G401 (cell line): Measurements from ENCODE around the gene CREB3L1. TPM values are rescaled to one million over a fixed set of nuclear protein-coding genes. Genes with fewer than 3 reads are reported as not detected.

Experiments used
- DNase-seq: peaks from one replicate; pipeline ENCODE4 v3.0.0-alpha.2; 2015; ENCODE audit warnings: low spot score
- in situ Hi-C: cut with HindIII; loops from 2 replicates; pipeline ENCODE4 v1.10.0; 2016; ENCODE audit warnings: low sequenced_read_pairs, mixed read lengths
- total RNA-seq: library from RNA; depleted of rRNA; stranded (reverse); fragments of >200 nt; shearing (Covaris generic); gene quantifications from 2 replicates; pipeline ENCODE4 v1.2.3, GENCODE V29; 2014

Gene CREB3L1
- total RNA-seq, 1 experiment from 2014 or later: 2.4 TPM

DNA sequence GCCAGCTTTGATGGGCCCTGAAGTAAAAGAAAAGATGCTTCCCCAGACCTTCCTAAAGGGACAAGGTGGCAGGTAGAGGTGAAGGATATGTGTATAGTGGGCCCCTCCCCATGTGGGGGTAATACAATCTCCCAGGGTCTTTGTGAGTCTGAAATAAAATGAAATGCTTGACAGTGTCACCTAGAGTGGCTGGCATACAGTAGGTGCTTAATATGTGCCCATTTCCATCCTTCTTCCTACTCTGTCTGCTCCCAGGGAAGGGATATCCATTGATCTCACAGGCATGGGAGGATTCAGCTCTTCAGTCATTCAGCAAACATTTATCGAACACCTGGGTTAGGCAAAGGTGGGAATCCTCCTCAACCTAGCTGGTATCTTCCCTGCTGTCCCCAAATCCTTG, 6.1 kb upstream of the CREB3L1 start:
- no peak for DNase-seq
- in situ Hi-C loops: no loop called here

DNA sequence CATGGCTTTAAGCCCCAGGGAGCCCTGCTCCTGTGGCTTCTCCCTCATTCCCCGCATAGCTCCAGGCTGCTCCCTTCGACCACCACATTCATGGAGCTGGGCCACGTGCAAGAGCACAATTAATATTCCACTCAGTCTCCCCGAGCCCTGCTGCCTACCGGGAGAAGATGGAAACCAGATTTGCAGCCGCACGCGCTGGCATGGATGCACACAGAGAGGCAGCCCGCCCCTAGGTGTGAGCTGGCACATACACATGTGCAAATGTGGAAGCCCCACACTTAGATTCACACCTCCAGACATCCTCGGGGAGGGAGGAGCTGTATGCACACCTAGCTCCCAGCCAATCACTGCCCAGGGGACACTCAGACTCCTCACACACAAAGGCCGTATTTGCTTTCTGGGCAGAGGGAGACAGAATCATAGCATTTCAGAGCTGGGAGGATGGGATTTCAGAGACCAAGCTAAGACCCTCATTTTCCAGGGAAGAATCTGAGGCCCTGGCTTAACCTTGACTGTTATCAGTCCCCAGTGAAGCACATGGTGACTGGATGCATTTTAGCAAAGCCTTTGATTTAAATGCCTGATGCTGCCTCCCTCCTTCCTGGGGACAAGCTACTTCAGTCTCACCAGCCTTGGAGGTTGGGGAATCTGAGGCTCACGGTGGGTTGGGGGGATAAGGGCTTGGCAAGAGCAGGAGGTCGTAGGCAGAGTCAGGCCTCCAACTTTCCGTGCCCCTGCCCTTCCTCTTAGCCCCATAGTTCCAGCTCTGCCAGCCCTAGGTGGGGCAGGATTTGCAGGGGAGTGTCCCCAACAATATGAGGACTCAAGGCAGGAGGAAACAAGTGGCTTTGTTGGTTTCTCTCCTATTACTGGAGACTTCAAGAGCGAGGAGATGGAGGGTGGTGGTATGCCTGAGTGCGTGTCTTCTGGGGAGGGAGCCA, 5.3 kb upstream of the CREB3L1 start:
- no peak for DNase-seq
- in situ Hi-C loops: no loop called here

GRCh38 chr11:46272816-46273427, 4.5 kb upstream of the CREB3L1 start:
- in situ Hi-C loops: no loop called here
- DNase-seq: no peak

DNA sequence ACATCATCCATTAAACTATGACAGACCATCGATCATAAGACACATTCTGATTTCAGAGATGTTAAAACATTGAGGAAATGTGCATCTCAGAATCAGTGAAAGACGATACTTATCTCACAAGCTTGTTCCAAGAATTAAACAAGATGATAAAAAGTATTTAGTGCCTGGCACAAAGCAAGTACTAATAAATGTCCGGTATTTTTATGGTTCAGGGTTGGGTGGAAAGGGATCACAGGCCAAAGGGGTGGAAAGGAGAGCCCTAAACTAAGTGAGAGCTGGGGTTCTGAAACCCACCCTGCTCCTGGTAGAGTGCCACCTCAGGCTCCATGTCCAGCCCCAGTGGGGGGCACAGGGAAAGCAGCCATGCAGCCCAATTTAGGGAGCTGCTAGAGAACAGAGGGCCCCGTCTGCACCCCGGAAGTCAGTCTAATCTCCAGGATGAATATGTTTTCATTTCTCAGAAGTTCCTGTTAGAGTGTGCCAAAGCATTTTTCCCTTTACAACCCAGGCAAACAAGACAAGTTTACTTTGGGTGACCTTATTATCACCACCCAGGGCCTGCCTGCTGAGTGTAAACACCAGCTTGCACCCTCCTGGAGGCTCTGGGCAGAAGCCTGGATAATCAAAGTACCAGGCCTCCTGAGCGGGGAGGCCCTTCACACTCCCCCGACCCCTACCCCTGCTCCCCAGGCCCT, 3.8 kb upstream of the CREB3L1 start:
- in situ Hi-C loops: no loop called here

DNA sequence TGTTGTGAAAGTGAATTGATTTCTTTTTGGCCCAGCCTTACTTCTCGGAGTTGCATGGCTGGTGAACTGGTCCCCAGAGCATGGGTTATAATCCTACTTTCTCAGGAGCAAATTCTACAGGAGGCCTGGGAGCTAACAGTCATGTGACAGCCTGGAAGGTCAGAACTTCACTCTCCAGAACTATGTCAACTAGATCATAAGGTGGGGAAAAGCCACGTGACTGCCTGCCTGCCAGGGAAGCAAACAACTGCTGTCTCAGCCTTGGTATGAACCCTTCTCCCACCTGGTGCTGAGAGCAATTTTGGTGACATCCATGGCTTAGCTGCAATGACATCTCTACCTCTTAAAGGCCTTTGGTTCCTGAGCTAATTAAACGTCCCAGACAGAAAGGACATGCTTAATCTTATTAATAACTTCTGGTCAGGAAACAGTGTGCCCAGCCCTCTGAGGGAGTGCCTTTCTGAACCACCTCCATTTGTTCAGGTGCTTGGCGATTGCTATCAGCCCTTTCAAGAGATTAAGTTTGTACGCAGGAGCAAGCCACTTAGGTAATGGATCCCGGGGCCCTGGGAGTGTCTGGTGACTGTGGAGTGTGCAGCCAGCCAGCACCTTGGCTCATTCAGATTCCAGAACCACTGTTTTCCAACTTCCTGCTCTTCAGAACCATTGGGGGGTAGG, 1.4 kb upstream of the CREB3L1 start:
- DNase-seq: no peak
- in situ Hi-C loops: no loop called here

More for the DNA sequence above, 3.8 kb upstream of the CREB3L1 start:
- DNase-seq: no peak

DNA sequence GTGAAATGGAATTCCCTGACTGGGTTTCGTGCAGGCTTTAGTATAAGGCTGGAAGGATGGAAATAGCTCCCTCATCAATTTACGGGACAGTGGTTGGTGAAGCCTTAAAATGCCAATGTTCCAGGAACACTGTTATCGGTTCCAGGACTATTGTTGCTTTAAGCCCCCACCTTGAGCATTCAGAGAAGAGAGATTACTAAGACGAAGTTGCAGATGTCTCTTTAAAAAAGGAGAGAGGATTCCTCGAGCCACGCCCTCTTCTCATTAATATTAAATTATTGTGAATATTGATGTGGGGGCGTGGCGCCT, 195 bp upstream of the CREB3L1 start:
- DNase-seq: no peak
- in situ Hi-C loops: no loop called here

DNA sequence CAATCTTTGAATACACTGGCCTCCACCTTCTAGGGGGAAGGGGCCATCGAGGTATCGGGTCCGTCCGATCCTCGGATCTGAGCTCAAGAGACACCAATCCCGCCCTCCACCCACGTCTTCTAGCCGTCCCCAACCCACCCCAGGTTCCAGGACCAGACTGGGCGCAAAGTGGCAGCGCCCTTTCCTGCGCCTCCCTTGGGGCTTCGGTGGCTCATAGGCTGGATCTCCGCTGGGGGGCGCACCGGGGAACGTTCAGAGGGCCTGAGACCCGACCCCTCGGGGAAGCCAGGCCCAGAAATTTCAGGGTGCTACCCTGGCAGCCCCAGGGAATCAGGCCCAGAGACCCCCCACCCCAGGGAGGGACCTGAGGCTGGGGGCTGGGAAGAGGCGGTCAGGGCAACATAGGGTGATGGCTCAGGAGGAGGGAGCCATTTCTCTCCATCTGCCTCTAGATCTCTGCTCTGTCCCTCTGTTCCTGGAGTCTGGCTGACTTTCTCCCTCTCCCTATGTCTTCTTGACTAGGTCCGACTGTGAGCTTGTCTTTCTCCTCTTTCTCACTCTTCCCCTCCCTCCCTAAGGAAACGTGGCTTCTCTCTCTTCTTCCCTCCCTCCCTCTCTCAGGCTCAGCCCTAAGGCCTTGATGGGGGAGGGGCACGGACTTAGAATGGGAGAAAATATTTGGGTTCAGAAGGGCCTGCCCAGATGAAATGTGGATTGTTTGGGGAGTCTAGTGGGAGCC, 1.1 kb downstream of the CREB3L1 start:
- no peak for DNase-seq

DNA sequence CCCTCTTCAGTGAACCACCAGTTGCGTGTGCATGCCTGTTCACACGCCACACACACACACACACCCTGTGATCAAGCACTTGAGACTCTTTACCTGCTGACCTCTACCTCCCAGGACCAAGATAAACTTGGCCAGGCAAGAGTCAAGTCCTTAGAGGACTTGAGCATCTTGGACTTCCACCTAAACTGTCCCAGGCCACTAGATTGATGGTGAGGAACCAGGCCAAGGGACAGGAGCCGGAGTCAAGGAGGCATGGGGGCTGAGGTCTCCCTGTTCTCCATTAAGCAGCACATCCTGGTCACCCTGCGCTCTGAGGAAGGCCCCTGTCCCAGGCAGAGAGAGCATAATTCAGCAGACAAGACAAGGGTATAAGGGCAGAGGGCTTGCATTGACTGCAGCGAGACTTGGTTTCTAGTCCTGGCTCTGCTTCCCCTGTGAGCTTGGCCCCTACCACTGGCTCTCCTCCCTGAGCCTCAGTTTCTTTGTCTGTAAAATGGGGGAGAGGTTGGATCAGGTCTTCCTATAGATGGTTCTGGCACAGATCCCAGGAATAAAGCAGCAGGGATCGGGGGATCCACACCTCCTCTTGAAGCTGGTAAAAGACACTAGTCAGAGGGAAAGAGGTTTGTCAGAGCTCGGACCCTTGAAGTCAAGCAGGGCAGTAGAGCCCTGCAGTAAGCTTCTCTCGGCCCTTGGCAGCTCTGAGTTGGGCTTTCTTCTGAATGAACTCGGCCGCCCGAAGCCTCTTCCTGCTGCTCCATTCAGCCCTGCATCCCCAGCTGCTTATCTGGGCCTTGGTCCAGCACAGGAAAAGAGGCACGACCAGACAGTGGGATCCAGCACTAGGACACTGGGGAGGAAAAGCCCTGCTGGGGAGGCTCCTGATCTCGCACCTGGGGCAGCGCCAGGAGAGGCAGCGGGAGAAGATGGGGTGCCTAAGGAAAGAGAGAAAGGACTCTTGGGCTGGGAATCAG, 2.0 kb downstream of the CREB3L1 start:
- in situ Hi-C loops: no loop called here
- peak; percentile 70 for DNase-seq

More for the DNA sequence above, 1.1 kb downstream of the CREB3L1 start:
- in situ Hi-C loops: no loop called here

- in situ Hi-C loops: no loop called here
- no peak for DNase-seq
Observed at GRCh38 chr11:46280706-46281105, 3.2 kb downstream of the CREB3L1 start.

DNA sequence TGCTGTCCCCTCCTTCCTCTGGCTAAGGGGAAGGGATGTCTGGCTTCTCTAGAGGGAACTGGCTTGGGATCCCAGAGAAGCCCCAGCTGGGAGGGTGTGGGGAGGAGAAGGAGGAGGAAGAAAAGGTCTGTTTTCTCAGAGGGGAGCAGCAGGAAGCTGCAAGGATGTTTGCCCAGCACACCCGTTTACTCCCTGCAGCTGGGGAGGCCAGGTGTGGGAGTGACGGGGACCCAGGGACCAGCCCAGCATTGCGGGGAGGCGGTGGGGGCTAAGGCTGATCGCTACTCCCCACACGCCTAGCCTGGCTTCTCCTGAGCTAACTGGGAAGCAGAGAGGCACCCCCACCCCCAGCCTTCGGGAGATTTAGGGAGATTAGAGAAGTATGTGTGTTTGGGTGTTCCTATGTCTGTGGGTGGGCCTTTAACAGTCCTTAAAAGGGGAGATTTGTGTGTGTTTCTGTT, 3.9 kb downstream of the CREB3L1 start:
- in situ Hi-C loops: no loop called here
- DNase-seq: no peak

GRCh38 chr11:46285173-46285572, 7.7 kb downstream of the CREB3L1 start:
- in situ Hi-C loops: no loop called here
- DNase-seq: no peak

GRCh38 chr11:46285594-46286033, 8.2 kb downstream of the CREB3L1 start:
- no peak for DNase-seq
- in situ Hi-C loops: no loop called here

GRCh38 chr11:46286789-46287188, 9.3 kb downstream of the CREB3L1 start:
- in situ Hi-C loops: no loop called here
- no peak for DNase-seq

DNA sequence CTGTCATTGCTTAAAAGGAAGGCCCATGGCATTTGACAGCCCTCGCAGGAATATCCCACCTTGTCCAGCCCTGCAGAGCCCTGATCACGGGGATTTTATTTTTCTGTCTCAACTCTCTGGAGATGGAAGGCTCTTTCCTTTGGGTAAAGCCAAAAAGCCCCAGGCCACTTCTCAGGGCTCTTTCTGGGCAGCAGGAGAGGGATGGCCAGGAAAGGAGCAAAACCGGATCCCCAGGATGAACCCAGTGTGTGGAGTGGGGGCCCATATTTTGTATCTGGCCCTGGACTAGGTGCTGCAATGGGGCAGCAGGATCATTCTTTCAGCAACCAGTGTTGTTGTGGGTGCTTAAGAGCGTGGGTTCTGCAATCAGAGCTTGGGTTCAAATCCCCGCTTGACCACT, 11.0 kb downstream of the CREB3L1 start:
- in situ Hi-C loops: no loop called here
- DNase-seq: no peak

DNA sequence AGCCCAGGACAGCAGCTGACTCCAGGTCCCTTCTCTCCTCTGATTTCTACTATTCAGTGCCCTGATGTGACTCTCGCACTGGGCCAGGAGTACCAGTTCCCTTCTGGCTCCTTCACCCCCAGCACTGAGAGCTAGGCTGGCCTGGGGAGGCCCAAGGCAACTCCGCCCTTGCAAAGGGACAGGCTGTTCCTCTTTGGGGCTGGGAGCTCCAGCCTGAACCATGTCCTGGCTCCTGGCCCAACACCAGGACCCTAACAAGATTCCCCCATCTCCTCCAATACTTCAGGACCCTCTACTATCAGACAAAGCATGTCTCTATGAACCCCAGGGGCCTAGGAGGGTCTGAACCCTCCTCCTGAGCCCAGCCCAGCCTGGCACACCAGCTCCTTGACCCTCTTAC, 12.5 kb downstream of the CREB3L1 start:
- no peak for DNase-seq
- in situ Hi-C loops: no loop called here

- in situ Hi-C loops: no loop called here
- DNase-seq: no peak
Observed at GRCh38 chr11:46290598-46291309, 13.3 kb downstream of the CREB3L1 start.

GRCh38 chr11:46291441-46292150, 14.1 kb downstream of the CREB3L1 start:
- in situ Hi-C loops: no loop called here

More at GRCh38 chr11:46291441-46292150, 14.1 kb downstream of the CREB3L1 start:
- no peak for DNase-seq
